Endothelial cell of umbilical vein (primary cell): Measurements from ENCODE around the gene KCNQ5. TPM values are rescaled to one million over a fixed set of nuclear protein-coding genes. Genes with fewer than 3 reads are reported as not detected.
A peak's percentile ranks its signal among the peaks of the same experiment; 100 is the strongest.

Experiments
- BruUV-seq: library from RNA; stranded (reverse); fragments of 400-500 nt; replicated peaks from 2 replicates; lab custom pipeline; 2021; lab: Mats Ljungman, UMichigan
- CTCF ChIA-PET: fragments of 300-600, 350-600 bp; sonication (Branson Sonifier 250); formaldehyde crosslinking; loops from one replicate; lab custom pipeline; 2021; ENCODE audit warnings: antibody characterized with exemption, inconsistent platforms; lab: Charles Lee
- POLR2A ChIA-PET: fragments of 300-600, 350-600 bp; sonication (Branson Sonifier 250); formaldehyde crosslinking; loops from one replicate; lab custom pipeline; 2021; ENCODE audit warnings: antibody characterized with exemption, inconsistent platforms; lab: Charles Lee
- DNase-seq: peaks from one replicate; pipeline ENCODE4 v3.0.0-alpha.2; 2011; ENCODE audit warnings: low read depth, low spot score
- FAIRE-seq: peaks from 2 replicates; lab custom pipeline; 2011; peaks lifted over from hg19 to GRCh38; lab: Jason Lieb, UNC
- H2AFZ ChIP-seq: 2 replicates; pipeline ENCODE4 v1.6.0; 2012; ENCODE audit warnings: low read depth, low read length, control low read depth, inconsistent platforms
- H3K27ac ChIP-seq: 2 replicates; pipeline ENCODE4 v1.5.1; 2011; ENCODE audit warnings: low read depth, mild to moderate bottlenecking, control low read depth, low read length, moderate library complexity; ENCODE audit not compliant: insufficient read depth
- H3K27me3 ChIP-seq, 2 experiments: 2 replicates each; pipeline versions ENCODE4 v1.6.0 to v1.6.1; 2011; ENCODE audit warnings: low read length in 2 of 2, mixed read lengths in 1 of 2; ENCODE audit not compliant: control insufficient read depth in 2 of 2, insufficient read depth in 2 of 2
- H3K36me3 ChIP-seq, 2 experiments: 2 replicates in 1 of 2; 3 replicates in 1 of 2; pipeline ENCODE4 v1.5.1; 2011; ENCODE audit warnings: low read length in 2 of 2, mild to moderate bottlenecking in 1 of 2, moderate library complexity in 1 of 2; ENCODE audit not compliant: control insufficient read depth in 2 of 2, insufficient read depth in 2 of 2; ENCODE audit errors: extremely low read depth in 1 of 2
- H3K4me1 ChIP-seq: 3 replicates; pipeline ENCODE4 v1.5.1; 2011; ENCODE audit warnings: mild to moderate bottlenecking, low read length; ENCODE audit not compliant: control insufficient read depth, insufficient read depth; ENCODE audit errors: extremely low read depth
- H3K4me2 ChIP-seq: 2 replicates; pipeline ENCODE4 v1.6.1; 2011; ENCODE audit warnings: low read length, control low read depth, mixed read lengths; ENCODE audit not compliant: insufficient read depth
- H3K4me3 ChIP-seq, 3 experiments: fragments of 200-600 bp in 1 of 3; sonication (generic), shearing (Covaris generic) in 1 of 3; replicated peaks in 1 of 3; 2 replicates each; pipeline ENCODE4 v1.5.1; 2011 to 2016; ENCODE audit warnings: control low read depth in 3 of 3, low read length in 3 of 3, mild to moderate bottlenecking in 2 of 3, inconsistent platforms in 1 of 3, low read depth in 1 of 3, moderate library complexity in 1 of 3; ENCODE audit not compliant: insufficient read depth in 1 of 3
- H3K79me2 ChIP-seq: 2 replicates; pipeline ENCODE4 v1.6.0; 2012; ENCODE audit warnings: low read length, inconsistent platforms; ENCODE audit not compliant: control insufficient read depth, insufficient read depth
- H3K9ac ChIP-seq: replicated peaks from 2 replicates; pipeline ENCODE3; 2011; ENCODE audit warnings: low read length, control low read depth; ENCODE audit not compliant: insufficient read depth; ENCODE audit errors: extremely low read depth
- H3K9me1 ChIP-seq: replicated peaks from 3 replicates; pipeline ENCODE4 v1.6.0; 2011; ENCODE audit warnings: mild to moderate bottlenecking, low read length; ENCODE audit not compliant: control insufficient read depth, insufficient read depth; ENCODE audit errors: extremely low read depth
- H3K9me3 ChIP-seq: replicated peaks from 2 replicates; pipeline ENCODE4 v1.5.1; 2012; ENCODE audit warnings: low read length, inconsistent platforms; ENCODE audit not compliant: control insufficient read depth, insufficient read depth
- H4K20me1 ChIP-seq: replicated peaks from 2 replicates; pipeline ENCODE3; 2011; ENCODE audit warnings: mild to moderate bottlenecking, low read length; ENCODE audit not compliant: control insufficient read depth, insufficient read depth; ENCODE audit errors: extremely low read depth
- CTCF ChIP-seq, 2 donors: IDR thresholded peaks; 1 replicate in 1 of 2; 2 replicates in 1 of 2; pipeline ENCODE4 v1.5.1; 2011; ENCODE audit warnings: low read length in 2 of 2, mild to moderate bottlenecking in 2 of 2, moderate library complexity in 2 of 2, control low read depth in 1 of 2, inconsistent platforms in 1 of 2, low read depth in 1 of 2; ENCODE audit not compliant: insufficient read depth in 1 of 2; ENCODE audit errors: extremely low read depth in 1 of 2
- EZH2 ChIP-seq: IDR thresholded peaks from 2 replicates; pipeline ENCODE4 v1.6.1; 2012; ENCODE audit warnings: borderline replicate concordance, low read depth, mild to moderate bottlenecking, moderate library complexity, low read length, inconsistent platforms; ENCODE audit not compliant: severe bottlenecking
- FOS ChIP-seq: IDR thresholded peaks from 2 replicates; pipeline ENCODE4 v1.6.1; 2011; ENCODE audit warnings: mild to moderate bottlenecking, low read length, moderate library complexity, borderline replicate concordance; ENCODE audit not compliant: insufficient read depth
- GATA2 ChIP-seq: IDR thresholded peaks from 2 replicates; pipeline ENCODE4 v1.7.0; 2011; ENCODE audit warnings: low read depth, mild to moderate bottlenecking, moderate library complexity, mixed read lengths, low read length; ENCODE audit not compliant: insufficient read length, insufficient read depth
- JUN ChIP-seq: IDR thresholded peaks from 2 replicates; pipeline ENCODE4 v1.6.1; 2011; ENCODE audit warnings: borderline replicate concordance, low read depth; ENCODE audit not compliant: insufficient read length, insufficient read depth
- MYC ChIP-seq: IDR thresholded peaks from one replicate; pipeline ENCODE4 v1.6.1; 2011; ENCODE audit warnings: mild to moderate bottlenecking, low read depth, low read length
- POLR2A ChIP-seq: IDR thresholded peaks from 2 replicates; pipeline ENCODE4 v1.6.1; 2012; ENCODE audit warnings: low read depth, mild to moderate bottlenecking, control low read depth, low read length
- POLR2AphosphoS5 ChIP-seq: IDR thresholded peaks from 2 replicates; pipeline ENCODE4 v1.6.1; 2012; ENCODE audit warnings: low read depth, mild to moderate bottlenecking, control low read depth, low read length, moderate library complexity; ENCODE audit not compliant: insufficient read depth
- dilution Hi-C: fragments of 300-500 bp; cut with MboI; formaldehyde crosslinking; loops from one replicate; pipeline ENCODE4 v1.15.0; 2019; ENCODE audit warnings: low sequenced_read_pairs; ENCODE audit not compliant: extremely low pct_ligation_motif_present
- intact Hi-C: fragments of 100-400 bp; cut with micrococcal nuclease; formaldehyde crosslinking; loops from one replicate; pipeline ENCODE4 v1.10.0; 2022
- polyA plus RNA-seq, 4 experiments: library from polyadenylated mRNA; depleted of rRNA in 3 of 4; stranded (reverse) in 3 of 4; unstranded in 1 of 4; fragments of >200 nt; gene quantifications; 2 replicates each; pipeline versions ENCODE4 v1.2.1 to v1.2.3, GENCODE V29; 2011 to 2012; ENCODE audit warnings: missing spikeins in 1 of 4
- total RNA-seq: library from RNA; stranded (reverse); gene quantifications from 2 replicates; pipeline ENCODE4 v1.2.3, GENCODE V29; 2021
- TF ChIP-seq, protein P1 (sequence below): IDR thresholded peaks from 2 replicates; pipeline ENCODE4 v1.6.1; 2011; ENCODE audit not compliant: insufficient read depth, insufficient read length

The KCNQ5 gene
- total and polyA plus RNA-seq, 2 donors (not counting 3 experiments of a cell fraction or from before 2014, with no cell fraction given) = 0.22 TPM; not detected in 1

GRCh38 chr6:73108949-73109348 is 487.1 kb downstream of the KCNQ5 start:
- intact Hi-C loops (no loop called here), dilution Hi-C loops (no loop called here)
- POLR2A ChIA-PET = no interaction called here
- CTCF ChIA-PET = no interaction called here
- Histone ChIP-seq H4K20me1 (no peaks in the 10 kb centered on the region), H3K27ac (no peak overlapping the region), H3K4me1 (no peaks in the 10 kb centered on the region), H3K4me3 (no peak overlapping the region), H3K36me3 (no peaks in the 10 kb centered on the region), H3K9ac (no peak overlapping the region), H2AFZ (no peak overlapping the region), H3K4me2 (no peak overlapping the region), H3K27me3 (no peaks in the 10 kb centered on the region), H3K9me1 (no peaks in the 10 kb centered on the region), H3K79me2 (no peaks in the 10 kb centered on the region), H3K9me3 (no peaks in the 10 kb centered on the region)
- TF ChIP-seq MYC (no peak), POLR2AphosphoS5 (no peak), JUN (no peak), POLR2A (no peak), GATA2 (no peak), EZH2 (no peak)
- TF ChIP-seq, protein P1, sequence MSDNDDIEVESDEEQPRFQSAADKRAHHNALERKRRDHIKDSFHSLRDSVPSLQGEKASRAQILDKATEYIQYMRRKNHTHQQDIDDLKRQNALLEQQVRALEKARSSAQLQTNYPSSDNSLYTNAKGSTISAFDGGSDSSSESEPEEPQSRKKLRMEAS = no peak
- no peak for FAIRE-seq
- no TSS peak for BruUV-seq
- no peak for DNase-seq

- dilution Hi-C loops (no loop called here), intact Hi-C loops (no loop called here)
- Histone ChIP-seq H3K9me3 (no peaks in the 10 kb centered on the region), H3K4me1 (no peaks in the 10 kb centered on the region), H3K9me1 (no peaks in the 10 kb centered on the region), H3K9ac (no peak overlapping the region), H3K36me3 (no peaks in the 10 kb centered on the region), H3K4me2 (no peak overlapping the region), H3K27ac (no peak overlapping the region), H3K79me2 (no peaks in the 10 kb centered on the region), H2AFZ (no peak overlapping the region), H4K20me1 (no peaks in the 10 kb centered on the region), H3K27me3 (no peaks in the 10 kb centered on the region), H3K4me3 (no peak overlapping the region)
- DNase-seq (peak; percentile 1), FAIRE-seq (no peak)
- no peak for TF ChIP-seq FOS
- TF ChIP-seq JUN = peak; percentile 3
- TF ChIP-seq CTCF (IDR thresholded peaks at IDR 0.05; ENCODE audit: extremely low read depth in 1 of 2, insufficient read depth in 1 of 2, low read depth in 1 of 2, low read length in 2 of 2) = no peak
- no peak for TF ChIP-seq POLR2AphosphoS5
- no peak for TF ChIP-seq POLR2A
- ChIA-PET POLR2A (no interaction called here), CTCF (interaction anchor here (1.2 kb wide), 1 partner anchor 493 kb away, joined by 3 read pairs; no protein-coding TSS in a partner anchor)
- BruUV-seq = no TSS peak
These were observed 487.8 kb downstream of the KCNQ5 start for GRCh38 chr6:73109659-73110058.
